Uterus (tissue), 2 donors: ENCODE results near the gene PLPP2.

Experiments
- CTCF ChIP-seq, 4 experiments: fragments of 200-600 bp in 2 of 4; fragments of 450-650 bp in 2 of 4; sonication (generic) in 2 of 4; IDR thresholded peaks; one replicate each; pipeline ENCODE4 v1.5.1; 2016 to 2019; ENCODE audit warnings: antibody characterized with exemption in 4 of 4, mild to moderate bottlenecking in 2 of 4, moderate library complexity in 1 of 4
- POLR2A ChIP-seq, 2 donors: fragments of 450-650 bp; IDR thresholded peaks; one replicate each; pipeline ENCODE4 v1.6.1; 2016; ENCODE audit warnings: antibody characterized with exemption in 2 of 2, mild to moderate bottlenecking in 1 of 2, moderate library complexity in 1 of 2

GRCh38 chr19:311813-312261, 20.6 kb upstream of the PLPP2 start:
- TF ChIP-seq POLR2A (IDR thresholded peaks at IDR 0.05) (no peak), CTCF (IDR thresholded peaks at IDR 0.05) (no peak)
